Panc1 (cell line): ENCODE data around the gene LRRC39. TPM values are rescaled to one million over a fixed set of nuclear protein-coding genes. Genes with fewer than 3 reads are reported as not detected.

Experiments used
- ATAC-seq: fragments of 200-7000 bp; cut with Tn5 transposase; 2 replicates; pipeline ENCODE4 v1.9.1; 2020; ENCODE audit warnings: mild to moderate bottlenecking, moderate library complexity
- BruUV-seq: library from RNA; stranded (reverse); fragments of 400-500 nt; replicated peaks from 2 replicates; lab custom pipeline; 2021; lab: Mats Ljungman, UMichigan
- CTCF ChIA-PET: fragments of 300-600 bp; sonication (Branson Sonifier 250); formaldehyde crosslinking; loops from one replicate; lab custom pipeline; 2022; ENCODE audit warnings: antibody characterized with exemption; lab: Charles Lee
- POLR2A ChIA-PET: fragments of 300-600 bp; sonication (Branson Sonifier 250); formaldehyde crosslinking; loops from one replicate; lab custom pipeline; 2022; ENCODE audit warnings: antibody characterized with exemption; lab: Charles Lee
- DNase-seq: peaks from one replicate; pipeline ENCODE4 v3.0.0-alpha.2; 2010; ENCODE audit warnings: low read depth, low spot score
- H3K27ac ChIP-seq: 2 replicates; pipeline ENCODE4 v1.5.1; 2011; ENCODE audit warnings: mild to moderate bottlenecking, low read length, inconsistent platforms
- H3K27me3 ChIP-seq: fragments of 200-500 bp; sonication (Bioruptor generic); 2 replicates; pipeline ENCODE4 v1.6.0; 2014; ENCODE audit warnings: low read length, inconsistent platforms; ENCODE audit not compliant: control insufficient read depth, insufficient read depth
- H3K36me3 ChIP-seq: fragments of 200-500 bp; sonication (Bioruptor generic); 2 replicates; pipeline ENCODE4 v1.5.1; 2014; ENCODE audit warnings: inconsistent platforms, mild to moderate bottlenecking, low read length, moderate library complexity; ENCODE audit not compliant: control insufficient read depth, insufficient read depth
- H3K4me1 ChIP-seq: 2 replicates; pipeline ENCODE4 v1.5.1; 2011; ENCODE audit warnings: inconsistent platforms, mild to moderate bottlenecking, low read length, moderate library complexity; ENCODE audit not compliant: control insufficient read depth, insufficient read depth
- H3K4me3 ChIP-seq, 2 experiments: 2 replicates each; pipeline ENCODE4 v1.5.1; 2011 to 2012; ENCODE audit warnings: low read depth in 2 of 2, low read length in 2 of 2, mild to moderate bottlenecking in 2 of 2, inconsistent platforms in 1 of 2, moderate library complexity in 1 of 2
- H3K9me3 ChIP-seq: fragments of 200-500 bp; sonication (Bioruptor generic); 2 replicates; pipeline ENCODE4 v1.5.1; 2014; ENCODE audit warnings: low read depth, mild to moderate bottlenecking, inconsistent platforms, low read length, moderate library complexity; ENCODE audit not compliant: control insufficient read depth, insufficient read depth
- POLR2AphosphoS5 ChIP-seq: IDR thresholded peaks from 2 replicates; pipeline ENCODE4 v1.6.1; 2012; ENCODE audit warnings: mild to moderate bottlenecking, low read depth, low read length, moderate library complexity
- SIN3A ChIP-seq: IDR thresholded peaks from 2 replicates; pipeline ENCODE4 v1.6.1; 2012; ENCODE audit warnings: low read depth, mild to moderate bottlenecking, low read length, moderate library complexity, borderline replicate concordance; ENCODE audit not compliant: insufficient read depth
- TCF7L2 ChIP-seq: IDR thresholded peaks from 2 replicates; pipeline ENCODE4 v1.6.1; 2011; ENCODE audit warnings: mild to moderate bottlenecking, low read depth, low read length, inconsistent platforms
- in situ Hi-C: cut with HindIII; loops from 2 replicates; pipeline ENCODE4 v1.10.0; 2016; ENCODE audit warnings: low sequenced_read_pairs, low pct_unique_long_range_greater_than_20kb
- intact Hi-C: fragments of 100-400 bp; cut with micrococcal nuclease; formaldehyde crosslinking; loops from one replicate; pipeline ENCODE4 v1.10.0; 2022; ENCODE audit not compliant: unreplicated experiment
- total RNA-seq: library from RNA; stranded (reverse); gene quantifications from one replicate; pipeline ENCODE4 v1.2.1, GENCODE V29; 2021; ENCODE audit not compliant: unreplicated experiment
- TF ChIP-seq, protein P1 (sequence below): fragments of 450-650 bp; IDR thresholded peaks from 2 replicates; pipeline ENCODE4 v1.5.1; 2017; ENCODE audit warnings: mild to moderate bottlenecking
- TF ChIP-seq, protein P2 (sequence below), 2 experiments: IDR thresholded peaks; 2 replicates each; pipeline ENCODE4 v1.6.1; 2011 to 2012; ENCODE audit warnings: low read depth in 2 of 2, control low read depth in 1 of 2, low read length in 1 of 2, mild to moderate bottlenecking in 1 of 2, moderate library complexity in 1 of 2; ENCODE audit not compliant: insufficient read depth in 1 of 2

The LRRC39 gene
- total RNA-seq, 1 experiment from 2014 or later: 0.26 TPM

DNA sequence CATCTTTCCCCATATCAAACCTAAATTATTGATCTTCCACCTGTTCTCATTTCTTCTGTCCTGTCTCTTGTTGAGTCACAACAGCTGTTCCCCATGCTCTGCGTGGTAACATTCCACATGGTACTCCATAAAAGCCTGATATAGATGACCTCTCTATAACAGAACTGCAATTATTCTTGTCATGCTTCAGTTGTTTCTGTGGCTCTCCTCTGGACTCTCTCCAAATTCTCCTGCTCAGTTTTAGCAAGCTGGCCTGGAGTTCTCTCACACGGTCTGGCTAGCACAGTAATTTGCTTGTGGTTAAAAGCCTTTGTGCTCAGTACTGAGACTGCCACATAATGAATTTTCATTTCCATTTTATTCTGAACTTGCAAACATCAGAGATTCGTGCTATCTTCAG lies 10.6 kb upstream of the LRRC39 start:
- DNase-seq: no peak
- no peak for ATAC-seq
- in situ Hi-C loops (no loop called here), intact Hi-C loops (no loop called here)
- TF ChIP-seq SIN3A (no peak), TCF7L2 (no peak), POLR2AphosphoS5 (no peak)
- TF ChIP-seq, protein P1, sequence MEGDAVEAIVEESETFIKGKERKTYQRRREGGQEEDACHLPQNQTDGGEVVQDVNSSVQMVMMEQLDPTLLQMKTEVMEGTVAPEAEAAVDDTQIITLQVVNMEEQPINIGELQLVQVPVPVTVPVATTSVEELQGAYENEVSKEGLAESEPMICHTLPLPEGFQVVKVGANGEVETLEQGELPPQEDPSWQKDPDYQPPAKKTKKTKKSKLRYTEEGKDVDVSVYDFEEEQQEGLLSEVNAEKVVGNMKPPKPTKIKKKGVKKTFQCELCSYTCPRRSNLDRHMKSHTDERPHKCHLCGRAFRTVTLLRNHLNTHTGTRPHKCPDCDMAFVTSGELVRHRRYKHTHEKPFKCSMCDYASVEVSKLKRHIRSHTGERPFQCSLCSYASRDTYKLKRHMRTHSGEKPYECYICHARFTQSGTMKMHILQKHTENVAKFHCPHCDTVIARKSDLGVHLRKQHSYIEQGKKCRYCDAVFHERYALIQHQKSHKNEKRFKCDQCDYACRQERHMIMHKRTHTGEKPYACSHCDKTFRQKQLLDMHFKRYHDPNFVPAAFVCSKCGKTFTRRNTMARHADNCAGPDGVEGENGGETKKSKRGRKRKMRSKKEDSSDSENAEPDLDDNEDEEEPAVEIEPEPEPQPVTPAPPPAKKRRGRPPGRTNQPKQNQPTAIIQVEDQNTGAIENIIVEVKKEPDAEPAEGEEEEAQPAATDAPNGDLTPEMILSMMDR: no peak
- TF ChIP-seq, protein P2, sequence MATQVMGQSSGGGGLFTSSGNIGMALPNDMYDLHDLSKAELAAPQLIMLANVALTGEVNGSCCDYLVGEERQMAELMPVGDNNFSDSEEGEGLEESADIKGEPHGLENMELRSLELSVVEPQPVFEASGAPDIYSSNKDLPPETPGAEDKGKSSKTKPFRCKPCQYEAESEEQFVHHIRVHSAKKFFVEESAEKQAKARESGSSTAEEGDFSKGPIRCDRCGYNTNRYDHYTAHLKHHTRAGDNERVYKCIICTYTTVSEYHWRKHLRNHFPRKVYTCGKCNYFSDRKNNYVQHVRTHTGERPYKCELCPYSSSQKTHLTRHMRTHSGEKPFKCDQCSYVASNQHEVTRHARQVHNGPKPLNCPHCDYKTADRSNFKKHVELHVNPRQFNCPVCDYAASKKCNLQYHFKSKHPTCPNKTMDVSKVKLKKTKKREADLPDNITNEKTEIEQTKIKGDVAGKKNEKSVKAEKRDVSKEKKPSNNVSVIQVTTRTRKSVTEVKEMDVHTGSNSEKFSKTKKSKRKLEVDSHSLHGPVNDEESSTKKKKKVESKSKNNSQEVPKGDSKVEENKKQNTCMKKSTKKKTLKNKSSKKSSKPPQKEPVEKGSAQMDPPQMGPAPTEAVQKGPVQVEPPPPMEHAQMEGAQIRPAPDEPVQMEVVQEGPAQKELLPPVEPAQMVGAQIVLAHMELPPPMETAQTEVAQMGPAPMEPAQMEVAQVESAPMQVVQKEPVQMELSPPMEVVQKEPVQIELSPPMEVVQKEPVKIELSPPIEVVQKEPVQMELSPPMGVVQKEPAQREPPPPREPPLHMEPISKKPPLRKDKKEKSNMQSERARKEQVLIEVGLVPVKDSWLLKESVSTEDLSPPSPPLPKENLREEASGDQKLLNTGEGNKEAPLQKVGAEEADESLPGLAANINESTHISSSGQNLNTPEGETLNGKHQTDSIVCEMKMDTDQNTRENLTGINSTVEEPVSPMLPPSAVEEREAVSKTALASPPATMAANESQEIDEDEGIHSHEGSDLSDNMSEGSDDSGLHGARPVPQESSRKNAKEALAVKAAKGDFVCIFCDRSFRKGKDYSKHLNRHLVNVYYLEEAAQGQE (IDR thresholded peaks at IDR 0.05; ENCODE audit: insufficient read depth in 1 of 2, low read depth in 2 of 2, low read length in 1 of 2): no peak
- H3K27me3 ChIP-seq: no peaks in the 10 kb centered on the region
- no peak overlapping the region for H3K4me3 ChIP-seq
- no peaks in the 10 kb centered on the region for H3K4me1 ChIP-seq
- H3K36me3 ChIP-seq: no peaks in the 10 kb centered on the region
- CTCF ChIA-PET: no interaction called here
- BruUV-seq: no TSS peak
- POLR2A ChIA-PET: no interaction called here
- H3K27ac ChIP-seq: no peak overlapping the region
- H3K9me3 ChIP-seq: no peaks in the 10 kb centered on the region

DNA sequence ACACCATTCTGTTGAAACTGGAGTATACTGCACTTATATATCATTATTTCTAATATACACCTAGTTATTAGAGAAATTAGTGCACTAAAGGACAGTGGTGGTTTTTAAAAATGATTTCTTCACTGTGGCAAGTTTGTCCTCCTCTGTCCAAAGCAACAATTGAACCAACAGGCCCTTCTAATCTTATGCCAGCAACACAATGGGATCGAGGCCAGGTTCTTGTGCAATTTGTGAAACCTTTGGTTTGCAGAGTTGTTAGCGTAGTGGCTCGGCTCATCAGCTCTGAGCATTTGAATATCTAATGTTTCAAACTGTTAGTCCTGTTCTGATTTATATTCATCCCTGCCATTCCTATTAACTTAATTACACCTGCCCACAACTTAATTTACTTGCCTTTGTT lies 9.9 kb upstream of the LRRC39 start:
- TF ChIP-seq, protein P2 (IDR thresholded peaks at IDR 0.05; ENCODE audit: insufficient read depth in 1 of 2, low read depth in 2 of 2, low read length in 1 of 2): no peak
- TF ChIP-seq, protein P1: no peak
- TF ChIP-seq POLR2AphosphoS5 (no peak), SIN3A (no peak), TCF7L2 (no peak)
- no peaks in the 10 kb centered on the region for H3K27me3 ChIP-seq
- BruUV-seq: TSS peak; percentile 37
- H3K4me3 ChIP-seq: no peak overlapping the region
- intact Hi-C loops (no loop called here), in situ Hi-C loops (no loop called here)
- ATAC-seq: no peak
- no peak for DNase-seq
- POLR2A ChIA-PET: no interaction called here
- no peaks in the 10 kb centered on the region for H3K36me3 ChIP-seq
- H3K9me3 ChIP-seq: no peaks in the 10 kb centered on the region
- CTCF ChIA-PET: no interaction called here
- no peaks in the 10 kb centered on the region for H3K4me1 ChIP-seq
- H3K27ac ChIP-seq: no peak overlapping the region
